ENCODE data around the gene CMTR1.

The CMTR1 gene

GRCh38 chr6:37480118-37480736 lies 47.2 kb downstream of the CMTR1 start:
- DNase-seq, result no peak

GRCh38 chr6:37480951-37481534 lies 48.0 kb downstream of the CMTR1 start:
- DNase-seq, result no peak

GRCh38 chr6:37481711-37482605 lies 48.9 kb downstream of the CMTR1 start:
- no peak for DNase-seq

GRCh38 chr6:37482606-37483251 lies 49.7 kb downstream of the CMTR1 start:
- DNase-seq, result no peak

GRCh38 chr6:37483252-37483901 lies 50.4 kb downstream of the CMTR1 start:
- no peak for DNase-seq

GRCh38 chr6:37483917-37484785 lies 51.1 kb downstream of the CMTR1 start:
- peak; percentile 52 for DNase-seq

- DNase-seq, result no peak
Measured at GRCh38 chr6:37484786-37485170, 51.8 kb downstream of the CMTR1 start.

- no peak for DNase-seq
Measured at GRCh38 chr6:37485291-37485702, 52.3 kb downstream of the CMTR1 start.

- no peak for DNase-seq
Measured at GRCh38 chr6:37486121-37486839, 53.3 kb downstream of the CMTR1 start.

- DNase-seq, result no peak
Measured at GRCh38 chr6:37487591-37488380, 54.8 kb downstream of the CMTR1 start.

GRCh38 chr6:37488476-37488875 lies 55.5 kb downstream of the CMTR1 start:
- no peak for DNase-seq

- DNase-seq, result no peak
Measured at GRCh38 chr6:37489697-37490336, 56.8 kb downstream of the CMTR1 start.

GRCh38 chr6:37490536-37491170 lies 57.6 kb downstream of the CMTR1 start:
- DNase-seq, result no peak

- no peak for DNase-seq
Measured at GRCh38 chr6:37491171-37491829, 58.3 kb downstream of the CMTR1 start.

GRCh38 chr6:37491830-37492208 lies 58.8 kb downstream of the CMTR1 start:
- no peak for DNase-seq

- DNase-seq, result no peak
Measured at GRCh38 chr6:37492236-37492972, 59.4 kb downstream of the CMTR1 start.

- no peak for DNase-seq
Measured at GRCh38 chr6:37492991-37493660, 60.1 kb downstream of the CMTR1 start.

- DNase-seq, result no peak
Measured at GRCh38 chr6:37493661-37493995, 60.6 kb downstream of the CMTR1 start.

Measured in fibroblast of upper back skin (primary cell).